Measurements from ENCODE around the gene TOM1L1.

The TOM1L1 gene

GRCh38 chr17:54950116-54950515, 49.5 kb downstream of the TOM1L1 start:
- DNase-seq, result no peak

- DNase-seq, result no peak
These were observed 50.6 kb downstream of the TOM1L1 start for GRCh38 chr17:54951286-54951685.

GRCh38 chr17:54956791-54957190, 56.1 kb downstream of the TOM1L1 start:
- DNase-seq, result no peak

GRCh38 chr17:54967621-54968261, 67.1 kb downstream of the TOM1L1 start:
- no peak for DNase-seq

GRCh38 chr17:54968262-54968987, 67.8 kb downstream of the TOM1L1 start, which contains the start of the genes COX11 and STXBP4:
Gene COX11, minus strand, starts transcription at chr17:54968654. Its CDS starts 8 bp downstream, at chr17:54968646.
Gene STXBP4, plus strand, starts transcription at chr17:54968765. Its CDS starts 17,455 bp downstream, at chr17:54986220.
- DNase-seq, result peak; percentile 71 to 90 (median 80)

- peak in 3 of 4 experiments; percentile 8 to 20 (median 19) for DNase-seq
These were observed 68.3 kb downstream of the TOM1L1 start for GRCh38 chr17:54968988-54969332.

GRCh38 chr17:54969658-54970572, 69.3 kb downstream of the TOM1L1 start:
- no peak for DNase-seq

GRCh38 chr17:54971147-54971546, 70.5 kb downstream of the TOM1L1 start:
- no peak for DNase-seq

GRCh38 chr17:54971901-54972300, 71.2 kb downstream of the TOM1L1 start:
- no peak for DNase-seq

GRCh38 chr17:54972406-54973138, 71.9 kb downstream of the TOM1L1 start:
- DNase-seq, result no peak

- DNase-seq, result no peak
These were observed 74.1 kb downstream of the TOM1L1 start for GRCh38 chr17:54974759-54975158.

GRCh38 chr17:54976316-54976715, 75.7 kb downstream of the TOM1L1 start:
- no peak for DNase-seq

- no peak for DNase-seq
These were observed 77.1 kb downstream of the TOM1L1 start for GRCh38 chr17:54977744-54978143.

GRCh38 chr17:54979657-54980056, 79.0 kb downstream of the TOM1L1 start:
- DNase-seq, result no peak

GRCh38 chr17:54980375-54980774, 79.7 kb downstream of the TOM1L1 start:
- no peak for DNase-seq

- DNase-seq, result no peak
These were observed 81.7 kb downstream of the TOM1L1 start for GRCh38 chr17:54982399-54982798.

- no peak for DNase-seq
These were observed 82.6 kb downstream of the TOM1L1 start for GRCh38 chr17:54983260-54983659.

GRCh38 chr17:54985476-54985875, 84.8 kb downstream of the TOM1L1 start:
- no peak for DNase-seq

- no peak for DNase-seq
These were observed 89.5 kb downstream of the TOM1L1 start for GRCh38 chr17:54990118-54990517.

- no peak for DNase-seq
These were observed 90.9 kb downstream of the TOM1L1 start for GRCh38 chr17:54991567-54991966.

GRCh38 chr17:54992797-54993639, 92.4 kb downstream of the TOM1L1 start:
- DNase-seq, result no peak

GRCh38 chr17:54996441-54996840, 95.8 kb downstream of the TOM1L1 start:
- DNase-seq, result no peak
